HEK293 (cell line): ENCODE results near the gene SOWAHD.

ENCODE experiments used
- FEZF1 ChIP-seq: fragments of 450-650 bp; formaldehyde crosslinking; IDR thresholded peaks from 2 replicates; pipeline ENCODE4 v1.5.1; 2016; ENCODE audit warnings: missing biosample characterization, missing genetic modification characterization
- KLF16 ChIP-seq: fragments of 450-650 bp; formaldehyde crosslinking; IDR thresholded peaks from 2 replicates; pipeline ENCODE4 v1.5.1; 2017; ENCODE audit warnings: missing biosample characterization, missing genetic modification characterization
- ZNF350 ChIP-seq: fragments of 450-650 bp; formaldehyde crosslinking; IDR thresholded peaks from 2 replicates; pipeline ENCODE4 v1.5.0; 2017; ENCODE audit warnings: missing biosample characterization, mild to moderate bottlenecking, missing genetic modification characterization
- ZNF391 ChIP-seq: fragments of 450-650 bp; formaldehyde crosslinking; IDR thresholded peaks from 2 replicates; pipeline ENCODE4 v1.5.1; 2016; ENCODE audit warnings: low read depth, missing biosample characterization, missing genetic modification characterization, borderline replicate concordance
- ZNF394 ChIP-seq: fragments of 450-650 bp; formaldehyde crosslinking; IDR thresholded peaks from 2 replicates; pipeline ENCODE4 v1.5.1; 2016; ENCODE audit warnings: missing biosample characterization, missing genetic modification characterization, mild to moderate bottlenecking, moderate library complexity, borderline replicate concordance
- ZNF48 ChIP-seq: fragments of 450-650 bp; formaldehyde crosslinking; IDR thresholded peaks from 2 replicates; pipeline ENCODE4 v1.5.1; 2016; ENCODE audit warnings: missing biosample characterization, missing genetic modification characterization
- ZNF549 ChIP-seq: fragments of 450-650 bp; IDR thresholded peaks from 2 replicates; pipeline ENCODE4 v1.5.1; 2018; ENCODE audit warnings: missing biosample characterization, missing genetic modification characterization, mild to moderate bottlenecking, inconsistent platforms, moderate library complexity
- TF ChIP-seq, protein P1 (sequence below): fragments of 450-650 bp; formaldehyde crosslinking; IDR thresholded peaks from 2 replicates; pipeline ENCODE4 v1.5.1; 2016; ENCODE audit warnings: missing biosample characterization, missing genetic modification characterization
- TF ChIP-seq, protein P2 (sequence below): fragments of 450-650 bp; formaldehyde crosslinking; IDR thresholded peaks from 2 replicates; pipeline ENCODE4 v1.5.1; 2016; ENCODE audit warnings: missing biosample characterization, missing genetic modification characterization
- TF ChIP-seq, protein P3 (sequence below): fragments of 450-650 bp; formaldehyde crosslinking; conservative IDR thresholded peaks from 2 replicates; pipeline ENCODE4 v1.5.1; 2016; ENCODE audit warnings: low read depth, missing biosample characterization, missing genetic modification characterization
- TF ChIP-seq, protein P4 (sequence below): fragments of 450-650 bp; formaldehyde crosslinking; IDR thresholded peaks from 2 replicates; pipeline ENCODE4 v1.5.1; 2016; ENCODE audit warnings: missing biosample characterization, missing genetic modification characterization

DNA sequence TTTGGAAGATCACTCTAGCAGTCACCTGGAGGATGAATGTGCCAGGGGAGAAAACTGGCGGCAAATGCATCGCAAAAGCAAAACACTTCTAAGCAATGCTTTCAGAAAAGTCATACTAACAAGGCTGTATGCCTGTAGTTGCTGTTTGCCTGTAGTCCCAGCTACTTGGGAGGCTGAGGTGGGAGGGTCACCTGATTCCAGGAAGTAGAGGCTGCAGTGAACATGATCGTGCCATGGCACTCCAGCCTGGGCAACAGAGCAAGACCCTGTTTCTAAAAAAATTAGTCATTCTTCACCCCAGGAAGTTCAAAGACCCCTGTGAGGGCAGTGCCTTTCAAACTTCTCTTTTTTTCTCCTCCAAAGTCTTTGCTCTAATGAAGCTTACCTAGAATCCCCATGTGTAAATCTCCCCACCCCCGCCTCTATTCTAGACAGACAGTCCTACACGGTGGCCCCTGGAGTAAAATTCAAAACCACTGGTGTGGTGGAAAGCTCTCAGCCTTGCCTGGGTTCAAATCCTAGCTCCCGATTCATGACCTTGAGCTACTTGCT, 5.5 kb downstream of the SOWAHD start:
- TF ChIP-seq, protein P1, sequence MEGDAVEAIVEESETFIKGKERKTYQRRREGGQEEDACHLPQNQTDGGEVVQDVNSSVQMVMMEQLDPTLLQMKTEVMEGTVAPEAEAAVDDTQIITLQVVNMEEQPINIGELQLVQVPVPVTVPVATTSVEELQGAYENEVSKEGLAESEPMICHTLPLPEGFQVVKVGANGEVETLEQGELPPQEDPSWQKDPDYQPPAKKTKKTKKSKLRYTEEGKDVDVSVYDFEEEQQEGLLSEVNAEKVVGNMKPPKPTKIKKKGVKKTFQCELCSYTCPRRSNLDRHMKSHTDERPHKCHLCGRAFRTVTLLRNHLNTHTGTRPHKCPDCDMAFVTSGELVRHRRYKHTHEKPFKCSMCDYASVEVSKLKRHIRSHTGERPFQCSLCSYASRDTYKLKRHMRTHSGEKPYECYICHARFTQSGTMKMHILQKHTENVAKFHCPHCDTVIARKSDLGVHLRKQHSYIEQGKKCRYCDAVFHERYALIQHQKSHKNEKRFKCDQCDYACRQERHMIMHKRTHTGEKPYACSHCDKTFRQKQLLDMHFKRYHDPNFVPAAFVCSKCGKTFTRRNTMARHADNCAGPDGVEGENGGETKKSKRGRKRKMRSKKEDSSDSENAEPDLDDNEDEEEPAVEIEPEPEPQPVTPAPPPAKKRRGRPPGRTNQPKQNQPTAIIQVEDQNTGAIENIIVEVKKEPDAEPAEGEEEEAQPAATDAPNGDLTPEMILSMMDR (tag by site-specific recombination), result no peak
- no peak for TF ChIP-seq ZNF350
- no peak for TF ChIP-seq KLF16
- no peak for TF ChIP-seq ZNF391
- TF ChIP-seq ZNF394 (tag by site-specific recombination), result no peak
- no peak for TF ChIP-seq ZNF48
- TF ChIP-seq, protein P2, sequence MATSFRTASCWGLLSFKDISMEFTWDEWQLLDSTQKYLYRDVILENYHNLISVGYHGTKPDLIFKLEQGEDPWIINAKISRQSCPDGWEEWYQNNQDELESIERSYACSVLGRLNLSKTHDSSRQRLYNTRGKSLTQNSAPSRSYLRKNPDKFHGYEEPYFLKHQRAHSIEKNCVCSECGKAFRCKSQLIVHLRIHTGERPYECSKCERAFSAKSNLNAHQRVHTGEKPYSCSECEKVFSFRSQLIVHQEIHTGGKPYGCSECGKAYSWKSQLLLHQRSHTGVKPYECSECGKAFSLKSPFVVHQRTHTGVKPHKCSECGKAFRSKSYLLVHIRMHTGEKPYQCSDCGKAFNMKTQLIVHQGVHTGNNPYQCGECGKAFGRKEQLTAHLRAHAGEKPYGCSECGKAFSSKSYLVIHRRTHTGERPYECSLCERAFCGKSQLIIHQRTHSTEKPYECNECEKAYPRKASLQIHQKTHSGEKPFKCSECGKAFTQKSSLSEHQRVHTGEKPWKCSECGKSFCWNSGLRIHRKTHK, result no peak
- TF ChIP-seq ZNF549 (tag by site-specific recombination), result no peak
- TF ChIP-seq FEZF1 (tag by site-specific recombination), result no peak
- TF ChIP-seq, protein P3, sequence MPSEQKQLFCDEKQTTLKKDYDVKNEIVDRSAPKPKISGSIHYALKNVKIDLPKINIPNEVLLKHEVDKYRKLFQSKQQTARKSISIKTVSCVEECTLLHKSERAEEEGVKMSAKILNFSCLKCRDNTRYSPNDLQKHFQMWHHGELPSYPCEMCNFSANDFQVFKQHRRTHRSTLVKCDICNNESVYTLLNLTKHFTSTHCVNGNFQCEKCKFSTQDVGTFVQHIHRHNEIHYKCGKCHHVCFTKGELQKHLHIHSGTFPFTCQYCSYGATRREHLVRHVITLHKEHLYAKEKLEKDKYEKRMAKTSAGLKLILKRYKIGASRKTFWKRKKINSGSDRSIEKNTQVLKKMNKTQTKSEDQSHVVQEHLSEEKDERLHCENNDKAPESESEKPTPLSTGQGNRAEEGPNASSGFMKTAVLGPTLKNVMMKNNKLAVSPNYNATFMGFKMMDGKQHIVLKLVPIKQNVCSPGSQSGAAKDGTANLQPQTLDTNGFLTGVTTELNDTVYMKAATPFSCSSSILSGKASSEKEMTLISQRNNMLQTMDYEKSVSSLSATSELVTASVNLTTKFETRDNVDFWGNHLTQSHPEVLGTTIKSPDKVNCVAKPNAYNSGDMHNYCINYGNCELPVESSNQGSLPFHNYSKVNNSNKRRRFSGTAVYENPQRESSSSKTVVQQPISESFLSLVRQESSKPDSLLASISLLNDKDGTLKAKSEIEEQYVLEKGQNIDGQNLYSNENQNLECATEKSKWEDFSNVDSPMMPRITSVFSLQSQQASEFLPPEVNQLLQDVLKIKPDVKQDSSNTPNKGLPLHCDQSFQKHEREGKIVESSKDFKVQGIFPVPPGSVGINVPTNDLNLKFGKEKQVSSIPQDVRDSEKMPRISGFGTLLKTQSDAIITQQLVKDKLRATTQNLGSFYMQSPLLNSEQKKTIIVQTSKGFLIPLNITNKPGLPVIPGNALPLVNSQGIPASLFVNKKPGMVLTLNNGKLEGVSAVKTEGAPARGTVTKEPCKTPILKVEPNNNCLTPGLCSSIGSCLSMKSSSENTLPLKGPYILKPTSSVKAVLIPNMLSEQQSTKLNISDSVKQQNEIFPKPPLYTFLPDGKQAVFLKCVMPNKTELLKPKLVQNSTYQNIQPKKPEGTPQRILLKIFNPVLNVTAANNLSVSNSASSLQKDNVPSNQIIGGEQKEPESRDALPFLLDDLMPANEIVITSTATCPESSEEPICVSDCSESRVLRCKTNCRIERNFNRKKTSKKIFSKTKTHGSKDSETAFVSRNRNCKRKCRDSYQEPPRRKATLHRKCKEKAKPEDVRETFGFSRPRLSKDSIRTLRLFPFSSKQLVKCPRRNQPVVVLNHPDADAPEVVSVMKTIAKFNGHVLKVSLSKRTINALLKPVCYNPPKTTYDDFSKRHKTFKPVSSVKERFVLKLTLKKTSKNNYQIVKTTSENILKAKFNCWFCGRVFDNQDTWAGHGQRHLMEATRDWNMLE (tag by site-specific recombination), result no peak
- TF ChIP-seq, protein P4, sequence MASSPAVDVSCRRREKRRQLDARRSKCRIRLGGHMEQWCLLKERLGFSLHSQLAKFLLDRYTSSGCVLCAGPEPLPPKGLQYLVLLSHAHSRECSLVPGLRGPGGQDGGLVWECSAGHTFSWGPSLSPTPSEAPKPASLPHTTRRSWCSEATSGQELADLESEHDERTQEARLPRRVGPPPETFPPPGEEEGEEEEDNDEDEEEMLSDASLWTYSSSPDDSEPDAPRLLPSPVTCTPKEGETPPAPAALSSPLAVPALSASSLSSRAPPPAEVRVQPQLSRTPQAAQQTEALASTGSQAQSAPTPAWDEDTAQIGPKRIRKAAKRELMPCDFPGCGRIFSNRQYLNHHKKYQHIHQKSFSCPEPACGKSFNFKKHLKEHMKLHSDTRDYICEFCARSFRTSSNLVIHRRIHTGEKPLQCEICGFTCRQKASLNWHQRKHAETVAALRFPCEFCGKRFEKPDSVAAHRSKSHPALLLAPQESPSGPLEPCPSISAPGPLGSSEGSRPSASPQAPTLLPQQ, result no peak
